Stomach (tissue), 19 donors: ENCODE results near the gene SUCLA2. TPM values are rescaled to one million over a fixed set of nuclear protein-coding genes. Genes with fewer than 3 reads are reported as not detected.

ENCODE experiments used
- DNase-seq, 2 donors: peaks; one replicate each; pipeline versions ENCODE4 v3.0.0 to v3.0.0-alpha.2; 2013 to 2019
- H3K27ac ChIP-seq, 5 donors: fragments of 200-600 bp in 4 of 5; sonication (generic) in 4 of 5; one replicate each; pipeline ENCODE4 v1.5.1; 2013 to 2019; ENCODE audit warnings: mild to moderate bottlenecking in 1 of 5, moderate library complexity in 1 of 5
- H3K27me3 ChIP-seq, 3 donors: fragments of 200-600 bp; sonication (generic); one replicate each; pipeline ENCODE4 v1.5.1; 2017 to 2019; ENCODE audit warnings: mixed run types in 1 of 3
- H3K36me3 ChIP-seq, 4 donors: fragments of 200-600 bp; sonication (generic); 1 replicate in 3 of 4; 2 replicates in 1 of 4; pipeline ENCODE4 v1.5.1; 2016 to 2019
- H3K4me1 ChIP-seq, 4 donors: fragments of 200-600 bp; sonication (generic); one replicate each; pipeline ENCODE4 v1.5.1; 2016 to 2019
- H3K4me3 ChIP-seq, 4 donors: fragments of 200-600 bp; sonication (generic) in 3 of 4; one replicate each; pipeline ENCODE4 v1.5.1; 2016 to 2019; ENCODE audit warnings: mild to moderate bottlenecking in 1 of 4
- H3K9me3 ChIP-seq, 4 donors: fragments of 200-600 bp; sonication (generic); one replicate each; pipeline ENCODE4 v1.5.1; 2016 to 2019
- CTCF ChIP-seq, 7 experiments: fragments of 450-650 bp in 4 of 7; fragments of 200-600 bp in 3 of 7; sonication (generic) in 3 of 7; IDR thresholded peaks; one replicate each; pipeline ENCODE4 v1.5.1; 2016 to 2019; ENCODE audit warnings: antibody characterized with exemption in 7 of 7, control low read depth in 2 of 7, mild to moderate bottlenecking in 1 of 7
- EP300 ChIP-seq: sonication (generic); formaldehyde crosslinking; IDR thresholded peaks from one replicate; pipeline ENCODE4 v1.6.1; 2017; ENCODE audit warnings: antibody characterized with exemption
- POLR2A ChIP-seq, 4 donors: fragments of 450-650 bp; IDR thresholded peaks; one replicate each; pipeline ENCODE4 v1.6.1; 2016; ENCODE audit warnings: antibody characterized with exemption in 4 of 4, control low read depth in 2 of 4, mild to moderate bottlenecking in 1 of 4, moderate library complexity in 1 of 4
- POLR2AphosphoS5 ChIP-seq, 3 donors: sonication (generic); formaldehyde crosslinking; IDR thresholded peaks; one replicate each; pipeline ENCODE4 v1.6.1; 2016; ENCODE audit warnings: antibody characterized with exemption in 3 of 3
- WGBS, 5 donors: extraction: QIAGEN DNeasy Blood & Tissue Kit in 3 of 5; methylation state at CpG; one replicate each; pipeline versions ENCODE4 v1.1.5 to v1.1.7; 2013 to 2018; 5-methylcytosine and 5-hydroxymethylcytosine counted together
- intact Hi-C: fragments of 100-400 bp; cut with DNase I; formaldehyde crosslinking; loops from one replicate; pipeline ENCODE4 v1.15.1; 2023; ENCODE audit warnings: low total_unique reads
- long read RNA-seq, 10 donors: transcript quantifications; one replicate each; lab custom pipeline, GENCODE V29; 2026
- polyA plus RNA-seq, 3 donors: library from polyadenylated mRNA; stranded (reverse); fragments of 200-250 nt; gene quantifications; one replicate each; pipeline ENCODE4 v1.2.3, GENCODE V29; 2013
- total RNA-seq, 5 donors: library from RNA; depleted of rRNA; stranded (reverse); fragments of >200 nt; gene quantifications; one replicate each; pipeline versions ENCODE4 v1.1.0 to v1.2.3, GENCODE V29; 2014 to 2016
- donor health status: healthy with polysubstance abuse.
- donor health status: Bipolar disorder and iron deficiency.
- donor health status: healthy.

The SUCLA2 gene
- total RNA-seq (10 to 100 TPM in 4 of 5 donors, 1 to 10 TPM in 1; 8.1 to 77.3 (median 32.1) TPM), polyA plus RNA-seq (10 to 100 TPM; 24.4 to 41.1 (median 34.9) TPM)
- long read RNA-seq, donor 1, partial matches to known transcripts: 0 of 5 reads
- long read RNA-seq, donor 1, other reads (novel, unspliced or antisense): 0 of 5 reads
- long read RNA-seq, donor 2, transcript SUCLA2-219 (11 exons, 2,111 nt): major isoform, 5 of 51 reads
- long read RNA-seq, donor 2, partial matches to known transcripts: 44 of 51 reads
- long read RNA-seq, donor 2, other reads (novel, unspliced or antisense): 0 of 51 reads
- long read RNA-seq, donor 3, transcript SUCLA2-219 (11 exons, 2,111 nt): major isoform, 9 of 40 reads
- long read RNA-seq, donor 3, partial matches to known transcripts: 28 of 40 reads
- long read RNA-seq, donor 3, other reads (novel, unspliced or antisense): 0 of 40 reads
- long read RNA-seq, donor 4, partial matches to known transcripts: 0 of 2 reads
- long read RNA-seq, donor 4, other reads (novel, unspliced or antisense): 0 of 2 reads
- long read RNA-seq, donor 5, transcript SUCLA2-219 (11 exons, 2,111 nt): major isoform, 8 of 10 reads
- long read RNA-seq, donor 5, partial matches to known transcripts: 0 of 10 reads
- long read RNA-seq, donor 5, other reads (novel, unspliced or antisense): 0 of 10 reads
- long read RNA-seq, donor 6, transcript SUCLA2-219 (11 exons, 2,111 nt): major isoform, 19 of 31 reads
- long read RNA-seq, donor 6, partial matches to known transcripts: 9 of 31 reads
- long read RNA-seq, donor 6, other reads (novel, unspliced or antisense): 0 of 31 reads
- long read RNA-seq, donor 7, transcript SUCLA2-219 (11 exons, 2,111 nt): major isoform, 10 of 19 reads
- long read RNA-seq, donor 7, partial matches to known transcripts: 6 of 19 reads
- long read RNA-seq, donor 7, other reads (novel, unspliced or antisense): 0 of 19 reads
- long read RNA-seq, donor 8, transcript SUCLA2-219 (11 exons, 2,111 nt): major isoform, 13 of 39 reads
- long read RNA-seq, donor 8, partial matches to known transcripts: 22 of 39 reads
- long read RNA-seq, donor 8, other reads (novel, unspliced or antisense): 0 of 39 reads
- long read RNA-seq, donor 9, transcript SUCLA2-219 (11 exons, 2,111 nt): major isoform, 15 of 27 reads
- long read RNA-seq, donor 9, partial matches to known transcripts: 6 of 27 reads
- long read RNA-seq, donor 9, other reads (novel, unspliced or antisense): 0 of 27 reads
- long read RNA-seq, donor 10, transcript SUCLA2-219 (11 exons, 2,111 nt): major isoform, 5 of 6 reads
- long read RNA-seq, donor 10, partial matches to known transcripts: 0 of 6 reads
- long read RNA-seq, donor 10, other reads (novel, unspliced or antisense): 0 of 6 reads

GRCh38 chr13:48001114-48001881, at the start of gene SUCLA2:
Gene SUCLA2, minus strand, starts transcription at chr13:48001273. Its CDS starts 4 bp downstream, at chr13:48001269.
- WGBS, 5 donors: 5 to 14% (median 7%) methylated on average over 23 to 52 of the region's 52 CpGs
- H3K27ac ChIP-seq: peak within 1 kb of the TSS; percentile 67 to 91 (median 85)

GRCh38 chr13:48050550-48050949, 49.5 kb upstream of the SUCLA2 start:
- WGBS, 5 donors: 87 to 93% (median 92%) methylated on average over 3 of the region's 3 CpGs
- TF ChIP-seq EP300: no peak
- no peak for TF ChIP-seq POLR2A (IDR thresholded peaks at IDR 0.05)
- TF ChIP-seq CTCF (IDR thresholded peaks at IDR 0.05): no peak
- TF ChIP-seq POLR2AphosphoS5 (IDR thresholded peaks at IDR 0.05): no peak

More at GRCh38 chr13:48001114-48001881, at the start of gene SUCLA2:
- no peaks in the 10 kb centered on the region for H3K27me3 ChIP-seq
- no peaks in the 10 kb centered on the region for H3K9me3 ChIP-seq
- H3K36me3 ChIP-seq: peaks cover 0 to 6% (median 2%) of the 10 kb centered on the region in 4 donors
- peak; percentile 93 to 98 for DNase-seq
- peak within 1 kb of the TSS; percentile 66 to 99 (median 96) for H3K4me3 ChIP-seq
- TF ChIP-seq POLR2A (IDR thresholded peaks at IDR 0.05): peak in 1 of 4 donors; percentile 15
- TF ChIP-seq POLR2AphosphoS5 (IDR thresholded peaks at IDR 0.05): peak; percentile 51 to 92 (median 66)
- no peak for TF ChIP-seq CTCF (IDR thresholded peaks at IDR 0.05)
- peaks cover 14 to 50% (median 34%) of the 10 kb centered on the region in 4 donors for H3K4me1 ChIP-seq
- intact Hi-C loops: no loop called here

GRCh38 chr13:48043789-48044503, 42.9 kb upstream of the SUCLA2 start:
- H3K27me3 ChIP-seq: no peaks in the 10 kb centered on the region
- H3K4me1 ChIP-seq: peaks cover 0 to under 1% (median under 1%) of the 10 kb centered on the region in 4 donors
- TF ChIP-seq POLR2A (IDR thresholded peaks at IDR 0.05) (no peak), CTCF (IDR thresholded peaks at IDR 0.05) (no peak), EP300 (no peak), POLR2AphosphoS5 (IDR thresholded peaks at IDR 0.05) (no peak)
- H3K4me3 ChIP-seq: no peak overlapping the region
- H3K9me3 ChIP-seq: no peaks in the 10 kb centered on the region
- no peak for DNase-seq
- H3K36me3 ChIP-seq: peaks cover 11 to 51% (median 38%) of the 10 kb centered on the region in 4 donors
- intact Hi-C loops: loop anchor here (10.0 kb wide), 1 partner anchor 51 kb away; the partner anchor contains the start of gene MED4
- H3K27ac ChIP-seq: peak overlapping the region in 1 of 5 donors; percentile 9

More at GRCh38 chr13:48050550-48050949, 49.5 kb upstream of the SUCLA2 start:
- no peak overlapping the region for H3K27ac ChIP-seq
- intact Hi-C loops: no loop called here
- DNase-seq: no peak
- H3K36me3 ChIP-seq: peaks cover 11 to 85% (median 74%) of the 10 kb centered on the region in 4 donors
- H3K4me1 ChIP-seq: no peaks in the 10 kb centered on the region
- no peaks in the 10 kb centered on the region for H3K9me3 ChIP-seq
- H3K4me3 ChIP-seq: no peak overlapping the region
- H3K27me3 ChIP-seq: no peaks in the 10 kb centered on the region
